MM.1S (cell line): ENCODE measurements around the gene ITGB5.

Source experiments
- CTCF ChIP-seq: fragments of 300-600 bp; sonication (generic); IDR thresholded peaks from 2 replicates; pipeline ENCODE4 v1.5.1; 2016; ENCODE audit warnings: antibody characterized with exemption, low read length, mixed read lengths
- EZH2 ChIP-seq: fragments of 300-600 bp; sonication (generic); optimal IDR thresholded peaks from 2 replicates; pipeline ENCODE3; 2017; ENCODE audit warnings: low read depth, mild to moderate bottlenecking, antibody characterized with exemption, low read length, mixed read lengths
- EZH2phosphoT487 ChIP-seq: fragments of 300-600 bp; sonication (generic); IDR thresholded peaks from 2 replicates; pipeline ENCODE4 v1.6.1; 2018; ENCODE audit warnings: antibody characterized with exemption, low read length

DNA sequence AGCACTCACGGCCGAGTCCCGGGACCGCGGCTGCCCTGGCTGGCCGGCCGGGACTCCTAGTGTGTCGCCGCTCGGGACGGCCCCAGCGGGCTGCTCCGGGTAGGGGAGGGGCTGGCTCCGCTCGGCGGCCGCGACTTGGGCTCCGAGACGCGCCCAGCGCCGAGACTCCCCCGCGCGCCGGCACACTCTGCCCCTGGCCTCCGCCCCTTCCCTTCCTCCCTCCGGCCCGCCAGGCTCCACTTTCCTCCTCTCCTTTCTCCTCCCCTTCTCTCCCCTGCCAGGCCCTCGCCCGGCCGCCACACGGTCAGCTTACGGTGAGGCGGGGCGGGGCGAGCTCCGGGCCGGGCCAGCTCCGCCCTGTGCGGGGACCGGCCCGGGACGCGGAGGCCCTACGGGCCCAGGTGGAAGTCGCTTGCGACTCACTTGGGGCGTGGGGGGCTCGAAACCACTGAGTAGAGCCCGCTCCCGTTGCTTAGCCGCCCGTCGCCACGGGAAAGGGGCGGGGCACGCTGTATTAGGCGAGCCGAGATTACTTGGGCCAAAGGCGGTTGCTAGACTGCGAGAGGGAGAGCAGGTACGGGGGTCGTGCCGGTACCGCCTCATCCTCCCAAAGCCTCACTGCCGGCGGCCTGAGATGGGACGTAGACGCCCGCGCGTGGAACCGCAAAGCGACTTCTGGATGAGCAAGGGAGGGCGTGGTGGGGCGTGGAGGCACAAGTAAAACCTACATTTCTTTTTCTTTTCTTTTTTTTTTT, at the start of gene ITGB5:
- no peak for TF ChIP-seq CTCF
- TF ChIP-seq EZH2phosphoT487: no peak
- no peak for TF ChIP-seq EZH2
